HL-60 (cell line): ENCODE results near the gene CORIN.

Source experiments
- CTCF ChIP-seq: IDR thresholded peaks from one replicate; pipeline ENCODE4 v1.5.1; 2011; ENCODE audit warnings: low read length, control low read depth, inconsistent platforms; ENCODE audit not compliant: insufficient read depth
- GABPA ChIP-seq: IDR thresholded peaks from 2 replicates; pipeline ENCODE4 v1.6.1; 2012; ENCODE audit warnings: low read depth
- POLR2AphosphoS5 ChIP-seq: IDR thresholded peaks from 2 replicates; pipeline ENCODE4 v1.6.1; 2012; ENCODE audit warnings: low read depth
- SPI1 ChIP-seq: IDR thresholded peaks from 2 replicates; pipeline ENCODE4 v1.6.1; 2012; ENCODE audit warnings: low read depth, mild to moderate bottlenecking, borderline replicate concordance

- TF ChIP-seq CTCF, result no peak
- TF ChIP-seq GABPA, result no peak
- TF ChIP-seq SPI1, result no peak
- no peak for TF ChIP-seq POLR2AphosphoS5
Observed at GRCh38 chr4:47814618-47815295, 23.1 kb downstream of the CORIN start.
